Measurements from ENCODE around the gene GPATCH2L. TPM values are rescaled to one million over a fixed set of nuclear protein-coding genes. Genes with fewer than 3 reads are reported as not detected.

The GPATCH2L gene
- total RNA-seq, 1 donor from 2014 or later, result 115 TPM

DNA sequence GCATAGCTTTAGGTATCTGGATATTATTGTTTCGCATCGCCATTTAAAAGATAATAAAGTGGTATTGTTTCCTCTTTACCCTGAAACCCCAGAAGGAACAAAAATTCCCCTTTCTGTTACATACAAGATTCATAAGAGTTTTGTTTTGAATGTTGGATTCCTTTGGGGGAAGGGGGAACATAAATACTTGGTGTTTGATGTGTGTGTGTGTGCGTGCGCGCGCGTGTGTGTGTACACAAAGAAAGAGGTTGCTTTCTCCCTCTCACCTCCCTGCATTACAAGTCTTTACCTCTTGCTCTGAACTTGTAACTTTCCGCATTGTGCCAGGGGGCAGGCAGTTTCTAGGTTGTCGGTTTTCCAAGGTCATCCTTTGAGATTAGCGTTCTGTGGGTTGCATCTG, 76.4 kb downstream of the GPATCH2L start:
- TF ChIP-seq, protein P1, sequence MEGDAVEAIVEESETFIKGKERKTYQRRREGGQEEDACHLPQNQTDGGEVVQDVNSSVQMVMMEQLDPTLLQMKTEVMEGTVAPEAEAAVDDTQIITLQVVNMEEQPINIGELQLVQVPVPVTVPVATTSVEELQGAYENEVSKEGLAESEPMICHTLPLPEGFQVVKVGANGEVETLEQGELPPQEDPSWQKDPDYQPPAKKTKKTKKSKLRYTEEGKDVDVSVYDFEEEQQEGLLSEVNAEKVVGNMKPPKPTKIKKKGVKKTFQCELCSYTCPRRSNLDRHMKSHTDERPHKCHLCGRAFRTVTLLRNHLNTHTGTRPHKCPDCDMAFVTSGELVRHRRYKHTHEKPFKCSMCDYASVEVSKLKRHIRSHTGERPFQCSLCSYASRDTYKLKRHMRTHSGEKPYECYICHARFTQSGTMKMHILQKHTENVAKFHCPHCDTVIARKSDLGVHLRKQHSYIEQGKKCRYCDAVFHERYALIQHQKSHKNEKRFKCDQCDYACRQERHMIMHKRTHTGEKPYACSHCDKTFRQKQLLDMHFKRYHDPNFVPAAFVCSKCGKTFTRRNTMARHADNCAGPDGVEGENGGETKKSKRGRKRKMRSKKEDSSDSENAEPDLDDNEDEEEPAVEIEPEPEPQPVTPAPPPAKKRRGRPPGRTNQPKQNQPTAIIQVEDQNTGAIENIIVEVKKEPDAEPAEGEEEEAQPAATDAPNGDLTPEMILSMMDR (IDR thresholded peaks at IDR 0.05; ENCODE audit: partially characterized antibody, unreplicated experiment), result no peak
- Mint-ChIP-seq H3K36me3 (ENCODE audit: unreplicated experiment) (peaks cover 19% of the 10 kb centered on the region), H3K9me3 (ENCODE audit: unreplicated experiment) (no peaks in the 10 kb centered on the region), H3K4me3 (ENCODE audit: unreplicated experiment) (no peak overlapping the region), H3K27me3 (ENCODE audit: unreplicated experiment) (no peaks in the 10 kb centered on the region), H3K27ac (ENCODE audit: unreplicated experiment) (no peak overlapping the region), H3K4me1 (ENCODE audit: low read depth, unreplicated experiment) (no peaks in the 10 kb centered on the region)
- no peak for DNase-seq

DNA sequence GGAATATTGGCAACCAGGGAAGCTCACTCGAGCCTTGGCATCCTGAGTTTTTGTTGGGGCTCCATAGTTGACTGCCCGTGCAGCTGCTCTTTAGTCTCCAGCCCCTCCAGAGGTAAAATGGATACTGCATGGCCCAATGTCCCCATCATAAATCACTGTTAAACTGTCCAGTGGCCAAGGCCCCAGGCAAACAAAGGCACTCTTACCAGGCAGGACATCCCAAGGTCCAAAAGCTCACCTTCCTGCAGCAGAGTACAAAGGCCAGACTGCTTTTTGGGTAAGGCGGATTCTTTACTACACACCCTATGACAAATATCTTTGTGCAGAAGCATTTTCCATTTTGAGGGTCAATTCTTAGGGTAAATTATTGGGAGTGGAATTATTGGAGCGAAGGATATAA, 81.1 kb downstream of the GPATCH2L start:
- Mint-ChIP-seq H3K27ac (ENCODE audit: unreplicated experiment) (no peak overlapping the region), H3K36me3 (ENCODE audit: unreplicated experiment) (no peaks in the 10 kb centered on the region), H3K4me1 (ENCODE audit: low read depth, unreplicated experiment) (no peaks in the 10 kb centered on the region), H3K9me3 (ENCODE audit: unreplicated experiment) (peaks cover 2% of the 10 kb centered on the region), H3K4me3 (ENCODE audit: unreplicated experiment) (no peak overlapping the region), H3K27me3 (ENCODE audit: unreplicated experiment) (peaks cover 2% of the 10 kb centered on the region)
- no peak for DNase-seq
- TF ChIP-seq, protein P1 (IDR thresholded peaks at IDR 0.05; ENCODE audit: partially characterized antibody, unreplicated experiment), result no peak

DNA sequence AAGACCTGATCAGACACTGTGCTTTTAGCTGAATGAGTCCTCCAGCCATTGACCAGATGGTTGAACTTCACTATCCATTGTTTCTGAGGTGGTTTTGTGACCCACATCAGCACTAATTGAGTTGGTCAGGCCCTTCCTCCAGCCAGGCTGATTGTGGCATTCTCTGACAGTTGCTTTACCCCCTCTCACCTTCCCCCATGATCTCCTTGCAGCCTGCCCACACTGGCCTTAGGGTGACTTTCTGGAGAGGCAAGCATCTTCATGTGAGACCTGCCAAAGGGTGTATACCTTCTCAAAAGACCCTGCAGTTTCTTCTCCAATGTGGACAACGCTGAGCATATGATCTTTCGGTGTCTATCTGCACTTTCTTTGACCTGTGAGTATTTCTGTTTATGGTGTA, 83.9 kb downstream of the GPATCH2L start:
- H3K27me3 Mint-ChIP-seq (ENCODE audit: unreplicated experiment), result peaks cover 5% of the 10 kb centered on the region

DNA sequence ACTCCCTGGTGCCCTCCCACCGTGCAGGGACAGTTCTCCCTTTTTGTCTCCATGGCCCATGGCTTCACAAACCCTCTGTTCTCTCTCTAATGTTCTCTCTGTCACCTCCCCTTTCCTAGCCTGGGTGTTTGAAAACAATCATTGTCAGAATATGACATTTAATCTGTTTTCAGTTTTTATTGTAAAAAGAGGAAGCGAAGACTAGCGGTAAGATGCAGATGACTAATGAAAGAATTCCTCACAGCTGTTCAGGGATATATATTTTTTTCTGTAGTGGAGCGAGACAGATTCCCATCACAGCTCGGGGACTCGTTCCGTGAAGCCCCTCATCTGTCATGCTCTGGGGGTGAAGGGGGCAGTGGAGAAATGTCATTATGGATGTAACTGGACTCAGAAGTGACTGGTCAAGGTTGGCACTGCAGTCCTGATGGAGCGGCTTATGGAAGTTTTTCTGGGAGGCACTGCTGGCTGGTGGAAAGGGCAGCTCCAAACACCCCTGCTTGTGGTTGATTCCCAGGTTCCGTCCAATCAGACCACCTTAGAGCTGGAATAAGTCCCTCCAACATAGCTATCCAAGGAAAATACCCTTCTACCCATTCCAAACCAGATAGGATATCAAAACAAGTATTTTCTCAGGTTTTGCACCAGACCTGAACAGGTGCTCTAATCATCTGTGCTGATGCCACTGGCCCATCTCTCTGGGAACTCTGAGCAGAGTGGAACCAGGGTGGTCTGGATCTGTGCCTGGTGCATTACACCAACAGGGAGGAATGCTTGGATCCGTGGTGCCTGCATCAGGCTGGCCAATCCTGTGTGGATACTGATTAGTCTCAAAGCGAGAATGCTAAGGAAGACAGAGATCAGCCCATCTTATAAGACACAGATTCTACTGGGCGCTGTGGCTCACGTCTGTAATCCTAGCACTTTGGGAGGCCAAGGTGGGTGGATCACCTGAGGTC, 84.7 kb downstream of the GPATCH2L start:
- no peak for DNase-seq
- Mint-ChIP-seq H3K4me3 (ENCODE audit: unreplicated experiment) (no peak overlapping the region), H3K36me3 (ENCODE audit: unreplicated experiment) (peaks cover 10% of the 10 kb centered on the region), H3K27me3 (ENCODE audit: unreplicated experiment) (peaks cover 5% of the 10 kb centered on the region), H3K9me3 (ENCODE audit: unreplicated experiment) (peaks cover 2% of the 10 kb centered on the region), H3K27ac (ENCODE audit: unreplicated experiment) (no peak overlapping the region), H3K4me1 (ENCODE audit: low read depth, unreplicated experiment) (no peaks in the 10 kb centered on the region)
- TF ChIP-seq, protein P1 (IDR thresholded peaks at IDR 0.05; ENCODE audit: partially characterized antibody, unreplicated experiment), result no peak

More for the DNA sequence above, 83.9 kb downstream of the GPATCH2L start:
- Mint-ChIP-seq H3K36me3 (ENCODE audit: unreplicated experiment) (peaks cover 4% of the 10 kb centered on the region), H3K4me3 (ENCODE audit: unreplicated experiment) (no peak overlapping the region), H3K27ac (ENCODE audit: unreplicated experiment) (no peak overlapping the region), H3K9me3 (ENCODE audit: unreplicated experiment) (peaks cover 2% of the 10 kb centered on the region), H3K4me1 (ENCODE audit: low read depth, unreplicated experiment) (no peaks in the 10 kb centered on the region)
- TF ChIP-seq, protein P1 (IDR thresholded peaks at IDR 0.05; ENCODE audit: partially characterized antibody, unreplicated experiment), result no peak
- no peak for DNase-seq
